ENCODE measurements around the gene MRNIP. TPM values are rescaled to one million over a fixed set of nuclear protein-coding genes. Genes with fewer than 3 reads are reported as not detected.

The MRNIP gene
- total RNA-seq, 1 experiment from 2014 or later = 20.2 TPM

- H3K4me2 ChIP-seq (ENCODE audit: low read length) = no peak overlapping the region
- no peak overlapping the region for H3K4me3 ChIP-seq (ENCODE audit: low read length)
- no peak overlapping the region for H3K27ac ChIP-seq (ENCODE audit: low read length)
- ChIA-PET CTCF (interaction anchor here (0.6 kb wide), 1 partner anchor 654 kb away, joined by 3 read pairs; no protein-coding TSS in a partner anchor), POLR2A (ENCODE audit: unreplicated experiment) (interaction anchor here (0.6 kb wide), 1 partner anchor 28 kb away, joined by 3 read pairs; no protein-coding TSS in a partner anchor)
- H3K9me3 ChIP-seq (ENCODE audit: low read length) = no peaks in the 10 kb centered on the region
- DNase-seq (no peak), ATAC-seq (peak; percentile 18; the same call in 1 of the 2 replicates)
- no peaks in the 10 kb centered on the region for H3K4me1 ChIP-seq (ENCODE audit: insufficient read depth, low read length)
- BruUV-seq (replicated peaks) = TSS peak; percentile 8
- H3K9ac ChIP-seq (ENCODE audit: low read length) = no peak overlapping the region
- no peaks in the 10 kb centered on the region for H4K20me1 ChIP-seq (ENCODE audit: low read length)
- TF ChIP-seq, protein P1, sequence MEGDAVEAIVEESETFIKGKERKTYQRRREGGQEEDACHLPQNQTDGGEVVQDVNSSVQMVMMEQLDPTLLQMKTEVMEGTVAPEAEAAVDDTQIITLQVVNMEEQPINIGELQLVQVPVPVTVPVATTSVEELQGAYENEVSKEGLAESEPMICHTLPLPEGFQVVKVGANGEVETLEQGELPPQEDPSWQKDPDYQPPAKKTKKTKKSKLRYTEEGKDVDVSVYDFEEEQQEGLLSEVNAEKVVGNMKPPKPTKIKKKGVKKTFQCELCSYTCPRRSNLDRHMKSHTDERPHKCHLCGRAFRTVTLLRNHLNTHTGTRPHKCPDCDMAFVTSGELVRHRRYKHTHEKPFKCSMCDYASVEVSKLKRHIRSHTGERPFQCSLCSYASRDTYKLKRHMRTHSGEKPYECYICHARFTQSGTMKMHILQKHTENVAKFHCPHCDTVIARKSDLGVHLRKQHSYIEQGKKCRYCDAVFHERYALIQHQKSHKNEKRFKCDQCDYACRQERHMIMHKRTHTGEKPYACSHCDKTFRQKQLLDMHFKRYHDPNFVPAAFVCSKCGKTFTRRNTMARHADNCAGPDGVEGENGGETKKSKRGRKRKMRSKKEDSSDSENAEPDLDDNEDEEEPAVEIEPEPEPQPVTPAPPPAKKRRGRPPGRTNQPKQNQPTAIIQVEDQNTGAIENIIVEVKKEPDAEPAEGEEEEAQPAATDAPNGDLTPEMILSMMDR (conservative IDR thresholded peaks at IDR 0.05; ENCODE audit: low read depth, low read length) = no peak
- TF ChIP-seq EZH2phosphoT487 (IDR thresholded peaks at IDR 0.05; ENCODE audit: borderline replicate concordance, low read length) = no peak
- no peak for TF ChIP-seq EZH2 (IDR thresholded peaks at IDR 0.05; ENCODE audit: low read length, unreplicated experiment)
- H3K36me3 ChIP-seq (ENCODE audit: low read depth, low read length) = peaks cover 16% of the 10 kb centered on the region
- H3K9me2 ChIP-seq (replicated peaks; ENCODE audit: low read length) = no peaks in the 10 kb centered on the region
- H3F3A ChIP-seq (ENCODE audit: low read length, unreplicated experiment) = peaks cover 6% of the 10 kb centered on the region
- no peak overlapping the region for H2AFZ ChIP-seq (ENCODE audit: low read length)
- intact Hi-C loops (cut with micrococcal nuclease) = no loop called here
- no peaks in the 10 kb centered on the region for H3K79me2 ChIP-seq (ENCODE audit: low read length)
- no peaks in the 10 kb centered on the region for H3K27me3 ChIP-seq (ENCODE audit: low read length)
Measured at GRCh38 chr5:179839328-179840256, 19.0 kb downstream of the MRNIP start.

DNA sequence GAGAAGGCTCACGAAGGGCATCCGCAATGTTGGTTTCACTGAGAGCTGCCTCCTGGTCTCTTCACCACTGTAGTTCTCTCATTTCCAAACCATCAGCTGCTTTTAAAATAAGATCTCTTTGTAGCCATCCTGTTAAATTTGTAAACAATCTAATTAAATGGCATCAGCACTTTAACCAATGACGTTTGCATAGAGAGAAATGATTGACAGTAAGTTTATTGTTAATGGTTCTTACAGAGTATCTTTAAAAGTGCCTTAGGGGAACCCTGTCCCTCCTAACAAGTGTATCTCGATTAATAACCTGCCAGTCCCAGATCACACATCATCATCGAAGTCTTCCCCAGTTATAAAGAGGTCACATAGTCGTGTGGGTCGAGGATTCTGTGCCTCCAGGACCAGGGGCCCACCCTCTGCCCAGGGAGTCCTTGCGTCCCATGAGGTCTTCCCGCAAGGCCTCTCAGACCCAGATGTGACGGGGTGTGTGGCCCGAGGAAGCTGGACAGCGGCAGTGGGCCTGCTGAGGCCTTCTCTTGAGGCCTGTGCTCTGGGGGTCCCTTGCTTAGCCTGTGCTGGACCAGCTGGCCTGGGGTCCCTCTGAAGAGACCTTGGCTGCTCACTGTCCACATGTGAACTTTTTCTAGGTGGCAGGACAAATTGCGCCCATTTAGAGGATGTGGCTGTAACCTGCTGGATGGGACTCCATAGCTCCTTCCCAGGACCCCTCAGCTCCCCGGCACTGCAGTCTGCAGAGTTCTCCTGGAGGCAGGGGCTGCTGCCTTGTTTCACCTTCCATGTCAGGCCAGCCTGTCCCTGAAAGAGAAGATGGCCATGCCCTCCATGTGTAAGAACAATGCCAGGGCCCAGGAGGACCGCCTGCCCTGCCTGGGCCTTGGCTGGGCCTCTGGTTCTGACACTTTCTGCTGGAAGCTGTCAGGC, 21.3 kb downstream of the MRNIP start:
- Histone ChIP-seq H3K27me3 (ENCODE audit: low read length) (no peaks in the 10 kb centered on the region), H3K27ac (ENCODE audit: low read length) (no peak overlapping the region), H3K79me2 (ENCODE audit: low read length) (no peaks in the 10 kb centered on the region), H3K9me3 (ENCODE audit: low read length) (no peaks in the 10 kb centered on the region), H3K4me2 (ENCODE audit: low read length) (no peak overlapping the region), H2AFZ (ENCODE audit: low read length) (no peak overlapping the region), H3K4me1 (ENCODE audit: insufficient read depth, low read length) (no peaks in the 10 kb centered on the region), H3K4me3 (ENCODE audit: low read length) (no peak overlapping the region), H3K36me3 (ENCODE audit: low read depth, low read length) (peaks cover 26% of the 10 kb centered on the region), H4K20me1 (ENCODE audit: low read length) (no peaks in the 10 kb centered on the region), H3F3A (ENCODE audit: low read length, unreplicated experiment) (peaks cover 6% of the 10 kb centered on the region), H3K9ac (ENCODE audit: low read length) (no peak overlapping the region), H3K9me2 (replicated peaks; ENCODE audit: low read length) (no peaks in the 10 kb centered on the region)
- ATAC-seq (peak; percentile 2; the same call in 1 of the 2 replicates), DNase-seq (no peak)
- no TSS peak for BruUV-seq (replicated peaks)
- POLR2A ChIA-PET (ENCODE audit: unreplicated experiment) = no interaction called here
- TF ChIP-seq EZH2 (IDR thresholded peaks at IDR 0.05; ENCODE audit: low read length, unreplicated experiment) (no peak), EZH2phosphoT487 (IDR thresholded peaks at IDR 0.05; ENCODE audit: borderline replicate concordance, low read length) (no peak)
- TF ChIP-seq, protein P1 (conservative IDR thresholded peaks at IDR 0.05; ENCODE audit: low read depth, low read length) = no peak
- CTCF ChIA-PET = interaction anchor here (0.5 kb wide), 1 partner anchor 75 kb away, joined by 3 read pairs; no protein-coding TSS in a partner anchor
- intact Hi-C loops (cut with micrococcal nuclease) = no loop called here
